Panc1 (cell line): ENCODE measurements around the gene GNAT1.

Experiments used
- CTCF ChIP-seq: fragments of 450-650 bp; IDR thresholded peaks from 2 replicates; pipeline ENCODE4 v1.5.1; 2017; ENCODE audit warnings: mild to moderate bottlenecking
- POLR2AphosphoS5 ChIP-seq: IDR thresholded peaks from 2 replicates; pipeline ENCODE4 v1.6.1; 2012; ENCODE audit warnings: mild to moderate bottlenecking, low read depth, low read length, moderate library complexity
- REST ChIP-seq, 2 experiments: IDR thresholded peaks; 2 replicates each; pipeline ENCODE4 v1.6.1; 2011 to 2012; ENCODE audit warnings: low read depth in 2 of 2, control low read depth in 1 of 2, low read length in 1 of 2, mild to moderate bottlenecking in 1 of 2, moderate library complexity in 1 of 2; ENCODE audit not compliant: insufficient read depth in 1 of 2
- TCF7L2 ChIP-seq: IDR thresholded peaks from 2 replicates; pipeline ENCODE4 v1.6.1; 2011; ENCODE audit warnings: mild to moderate bottlenecking, low read depth, low read length, inconsistent platforms

DNA sequence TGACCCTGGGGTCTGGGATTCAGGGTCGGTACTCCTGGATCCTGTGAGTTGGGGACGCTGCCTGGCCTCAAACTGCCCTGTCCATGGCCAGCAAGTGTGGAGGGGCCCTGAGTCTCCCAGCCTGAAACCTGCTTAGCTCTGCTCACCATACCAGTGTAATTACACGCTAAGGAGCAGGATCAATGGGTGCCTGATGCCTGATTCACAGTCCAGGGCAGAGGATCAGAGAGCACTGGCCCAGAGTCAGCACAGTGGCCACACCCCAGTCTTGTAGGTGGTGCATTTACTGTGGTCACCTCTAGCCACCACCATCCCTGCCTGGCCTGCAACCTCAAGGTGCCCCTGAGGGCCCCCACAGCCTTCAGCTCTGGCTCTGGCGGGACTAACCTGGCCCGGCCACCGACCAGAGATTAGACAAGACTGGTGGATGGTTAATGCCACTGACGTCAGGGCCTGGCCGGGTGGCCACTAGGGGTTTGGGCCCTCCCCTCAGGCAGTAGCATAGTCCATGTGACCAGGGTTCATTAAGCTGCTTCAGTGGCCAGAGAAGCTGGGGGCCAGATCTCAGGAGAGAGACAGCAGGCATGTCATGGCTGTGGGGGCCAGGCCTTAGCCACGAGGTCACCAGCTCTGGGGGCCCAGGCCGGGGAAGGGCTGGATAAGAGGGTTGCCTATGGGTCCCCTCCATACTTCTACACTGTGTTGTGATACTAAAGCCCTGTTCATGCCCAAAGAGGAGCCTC is 10.3 kb downstream of the GNAT1 start:
- TF ChIP-seq CTCF, result no peak
- no peak for TF ChIP-seq POLR2AphosphoS5
- TF ChIP-seq REST (IDR thresholded peaks at IDR 0.05; ENCODE audit: insufficient read depth in 1 of 2, low read depth in 2 of 2, low read length in 1 of 2), result no peak
- TF ChIP-seq TCF7L2, result no peak
